ENCODE data around the gene KCTD8.

DNA sequence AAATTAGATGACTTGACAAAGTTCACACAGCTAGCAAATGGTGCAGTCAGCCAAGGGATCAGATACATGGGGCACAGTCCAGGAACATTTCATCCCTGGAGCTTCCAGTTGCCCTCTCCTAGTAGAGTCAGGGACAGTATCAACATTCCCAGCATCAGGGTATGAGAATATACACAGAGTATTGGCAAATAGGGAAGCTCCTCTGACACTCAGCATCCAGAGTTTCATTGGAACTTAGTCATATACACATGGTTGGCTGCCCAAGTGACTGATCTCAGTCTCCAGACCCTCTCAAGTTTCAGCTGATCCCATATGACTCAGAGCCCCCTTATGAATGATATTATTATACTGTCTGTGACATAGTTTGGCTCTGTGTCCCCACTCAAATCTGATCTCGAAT is 13.7 kb upstream of the KCTD8 start:
- TF ChIP-seq, protein P1, sequence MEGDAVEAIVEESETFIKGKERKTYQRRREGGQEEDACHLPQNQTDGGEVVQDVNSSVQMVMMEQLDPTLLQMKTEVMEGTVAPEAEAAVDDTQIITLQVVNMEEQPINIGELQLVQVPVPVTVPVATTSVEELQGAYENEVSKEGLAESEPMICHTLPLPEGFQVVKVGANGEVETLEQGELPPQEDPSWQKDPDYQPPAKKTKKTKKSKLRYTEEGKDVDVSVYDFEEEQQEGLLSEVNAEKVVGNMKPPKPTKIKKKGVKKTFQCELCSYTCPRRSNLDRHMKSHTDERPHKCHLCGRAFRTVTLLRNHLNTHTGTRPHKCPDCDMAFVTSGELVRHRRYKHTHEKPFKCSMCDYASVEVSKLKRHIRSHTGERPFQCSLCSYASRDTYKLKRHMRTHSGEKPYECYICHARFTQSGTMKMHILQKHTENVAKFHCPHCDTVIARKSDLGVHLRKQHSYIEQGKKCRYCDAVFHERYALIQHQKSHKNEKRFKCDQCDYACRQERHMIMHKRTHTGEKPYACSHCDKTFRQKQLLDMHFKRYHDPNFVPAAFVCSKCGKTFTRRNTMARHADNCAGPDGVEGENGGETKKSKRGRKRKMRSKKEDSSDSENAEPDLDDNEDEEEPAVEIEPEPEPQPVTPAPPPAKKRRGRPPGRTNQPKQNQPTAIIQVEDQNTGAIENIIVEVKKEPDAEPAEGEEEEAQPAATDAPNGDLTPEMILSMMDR (IDR thresholded peaks at IDR 0.05) = no peak
- TF ChIP-seq EP300 (IDR thresholded peaks at IDR 0.05) = no peak
- TF ChIP-seq, protein P2, sequence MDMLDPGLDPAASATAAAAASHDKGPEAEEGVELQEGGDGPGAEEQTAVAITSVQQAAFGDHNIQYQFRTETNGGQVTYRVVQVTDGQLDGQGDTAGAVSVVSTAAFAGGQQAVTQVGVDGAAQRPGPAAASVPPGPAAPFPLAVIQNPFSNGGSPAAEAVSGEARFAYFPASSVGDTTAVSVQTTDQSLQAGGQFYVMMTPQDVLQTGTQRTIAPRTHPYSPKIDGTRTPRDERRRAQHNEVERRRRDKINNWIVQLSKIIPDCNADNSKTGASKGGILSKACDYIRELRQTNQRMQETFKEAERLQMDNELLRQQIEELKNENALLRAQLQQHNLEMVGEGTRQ (IDR thresholded peaks at IDR 0.05) = no peak
